ENCODE results near the gene FADS1.

DNA sequence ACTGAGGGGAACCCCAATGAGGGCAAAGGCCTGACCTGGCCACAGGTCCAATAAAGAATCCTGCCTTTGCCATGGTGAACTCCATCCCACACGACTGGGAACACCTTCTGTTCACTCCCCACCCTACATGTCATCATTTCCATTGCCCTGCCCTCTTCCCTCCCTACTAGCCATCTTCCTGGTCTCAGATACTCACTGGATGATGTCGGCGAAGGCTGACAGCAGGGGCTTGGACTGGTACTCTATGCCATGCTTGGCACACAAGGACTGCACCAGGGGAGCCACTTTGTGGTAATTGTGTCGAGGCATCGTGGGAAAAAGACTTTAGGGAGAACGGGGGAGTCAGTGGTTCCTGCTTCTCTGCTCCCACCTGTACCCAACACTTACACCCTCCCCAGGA lies 14.2 kb downstream of the FADS1 start:
- TF ChIP-seq, protein P1, sequence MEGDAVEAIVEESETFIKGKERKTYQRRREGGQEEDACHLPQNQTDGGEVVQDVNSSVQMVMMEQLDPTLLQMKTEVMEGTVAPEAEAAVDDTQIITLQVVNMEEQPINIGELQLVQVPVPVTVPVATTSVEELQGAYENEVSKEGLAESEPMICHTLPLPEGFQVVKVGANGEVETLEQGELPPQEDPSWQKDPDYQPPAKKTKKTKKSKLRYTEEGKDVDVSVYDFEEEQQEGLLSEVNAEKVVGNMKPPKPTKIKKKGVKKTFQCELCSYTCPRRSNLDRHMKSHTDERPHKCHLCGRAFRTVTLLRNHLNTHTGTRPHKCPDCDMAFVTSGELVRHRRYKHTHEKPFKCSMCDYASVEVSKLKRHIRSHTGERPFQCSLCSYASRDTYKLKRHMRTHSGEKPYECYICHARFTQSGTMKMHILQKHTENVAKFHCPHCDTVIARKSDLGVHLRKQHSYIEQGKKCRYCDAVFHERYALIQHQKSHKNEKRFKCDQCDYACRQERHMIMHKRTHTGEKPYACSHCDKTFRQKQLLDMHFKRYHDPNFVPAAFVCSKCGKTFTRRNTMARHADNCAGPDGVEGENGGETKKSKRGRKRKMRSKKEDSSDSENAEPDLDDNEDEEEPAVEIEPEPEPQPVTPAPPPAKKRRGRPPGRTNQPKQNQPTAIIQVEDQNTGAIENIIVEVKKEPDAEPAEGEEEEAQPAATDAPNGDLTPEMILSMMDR (conservative IDR thresholded peaks at IDR 0.05; ENCODE audit: low read length): no peak
- TF ChIP-seq EZH2phosphoT487 (IDR thresholded peaks at IDR 0.05; ENCODE audit: borderline replicate concordance, low read depth, low read length): no peak

All from OCI-LY7 (cell line).